ENCODE data around the gene ATP10B. TPM values are rescaled to one million over a fixed set of nuclear protein-coding genes. Genes with fewer than 3 reads are reported as not detected.

Gene ATP10B
- polyA plus RNA-seq, 1 of the 3 experiments (the other 2 are of a cell fraction): not detected

DNA sequence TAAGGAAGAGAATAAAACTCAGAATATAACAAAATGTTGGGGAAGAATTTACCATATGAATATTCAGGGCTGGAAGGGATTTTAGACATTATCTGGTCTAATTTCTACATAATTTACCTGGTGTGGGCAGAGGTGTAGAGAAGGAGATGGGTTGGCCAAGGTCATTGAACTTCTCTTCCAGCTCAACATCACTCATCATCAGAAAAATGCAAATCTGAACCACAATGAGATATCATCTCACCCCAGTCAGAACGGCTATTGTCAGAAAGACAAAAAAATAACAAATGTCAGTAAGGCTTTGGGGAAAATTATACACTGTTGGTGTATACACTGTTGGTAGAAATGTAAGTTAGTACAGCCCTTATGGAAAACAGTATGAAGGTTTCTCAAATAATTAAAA lies 308.6 kb downstream of the ATP10B start:
- CTCF ChIA-PET: no interaction called here
- Histone ChIP-seq H3K4me3 (ENCODE audit: low read depth in 2 of 2, low read length in 1 of 2) (no peak overlapping the region), H3K9me3 (no peaks in the 10 kb centered on the region), H3K4me1 (ENCODE audit: control insufficient read depth in 1 of 2, insufficient read depth in 2 of 2, low read depth in 1 of 2, low read length in 1 of 2) (no peaks in the 10 kb centered on the region), H3K27ac (ENCODE audit: low read depth in 2 of 2, low read length in 1 of 2) (no peak overlapping the region), H3K9ac (no peak overlapping the region), H2AFZ (ENCODE audit: low read depth) (no peak overlapping the region), H3K27me3 (ENCODE audit: insufficient read depth) (peaks cover 5% of the 10 kb centered on the region; the same call in 1 of the 2 replicates), H3K79me2 (ENCODE audit: insufficient read depth) (no peaks in the 10 kb centered on the region), H3K9me2 (no peaks in the 10 kb centered on the region), H3K4me2 (no peak overlapping the region), H3K36me3 (replicated peaks in 1 of 2; ENCODE audit: control insufficient read depth in 1 of 2, insufficient read depth in 2 of 2, low read length in 1 of 2) (no peaks in the 10 kb centered on the region), H4K20me1 (ENCODE audit: insufficient read depth) (no peaks in the 10 kb centered on the region), H3F3A (replicated peaks; ENCODE audit: insufficient read depth) (peaks cover 5% of the 10 kb centered on the region)
- 0% methylated on average over 1 of the region's 1 CpG for WGBS (ENCODE audit: low lambda C conversion rate)
- POLR2A ChIA-PET: no interaction called here
- no peak for TF ChIP-seq TAF1 (IDR thresholded peaks at IDR 0.05; ENCODE audit: borderline replicate concordance, low read depth, low read length)
- no peak for TF ChIP-seq MAX (IDR thresholded peaks at IDR 0.05; ENCODE audit: low read depth)
- TF ChIP-seq, protein P1, sequence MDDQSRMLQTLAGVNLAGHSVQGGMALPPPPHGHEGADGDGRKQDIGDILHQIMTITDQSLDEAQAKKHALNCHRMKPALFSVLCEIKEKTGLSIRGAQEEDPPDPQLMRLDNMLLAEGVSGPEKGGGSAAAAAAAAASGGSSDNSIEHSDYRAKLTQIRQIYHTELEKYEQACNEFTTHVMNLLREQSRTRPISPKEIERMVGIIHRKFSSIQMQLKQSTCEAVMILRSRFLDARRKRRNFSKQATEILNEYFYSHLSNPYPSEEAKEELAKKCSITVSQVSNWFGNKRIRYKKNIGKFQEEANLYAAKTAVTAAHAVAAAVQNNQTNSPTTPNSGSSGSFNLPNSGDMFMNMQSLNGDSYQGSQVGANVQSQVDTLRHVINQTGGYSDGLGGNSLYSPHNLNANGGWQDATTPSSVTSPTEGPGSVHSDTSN (IDR thresholded peaks at IDR 0.05): peak; percentile 10; the same call in 1 of the 2 replicates
- TF ChIP-seq, protein P2, sequence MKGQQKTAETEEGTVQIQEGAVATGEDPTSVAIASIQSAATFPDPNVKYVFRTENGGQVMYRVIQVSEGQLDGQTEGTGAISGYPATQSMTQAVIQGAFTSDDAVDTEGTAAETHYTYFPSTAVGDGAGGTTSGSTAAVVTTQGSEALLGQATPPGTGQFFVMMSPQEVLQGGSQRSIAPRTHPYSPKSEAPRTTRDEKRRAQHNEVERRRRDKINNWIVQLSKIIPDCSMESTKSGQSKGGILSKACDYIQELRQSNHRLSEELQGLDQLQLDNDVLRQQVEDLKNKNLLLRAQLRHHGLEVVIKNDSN (IDR thresholded peaks at IDR 0.05; ENCODE audit: borderline replicate concordance, low read depth): no peak
- TF ChIP-seq IRF3 (IDR thresholded peaks at IDR 0.05; ENCODE audit: low read depth, low read length): no peak
- TF ChIP-seq REST (IDR thresholded peaks at IDR 0.05; ENCODE audit: low read depth, low read length): no peak
- DNase-seq: no peak

DNA sequence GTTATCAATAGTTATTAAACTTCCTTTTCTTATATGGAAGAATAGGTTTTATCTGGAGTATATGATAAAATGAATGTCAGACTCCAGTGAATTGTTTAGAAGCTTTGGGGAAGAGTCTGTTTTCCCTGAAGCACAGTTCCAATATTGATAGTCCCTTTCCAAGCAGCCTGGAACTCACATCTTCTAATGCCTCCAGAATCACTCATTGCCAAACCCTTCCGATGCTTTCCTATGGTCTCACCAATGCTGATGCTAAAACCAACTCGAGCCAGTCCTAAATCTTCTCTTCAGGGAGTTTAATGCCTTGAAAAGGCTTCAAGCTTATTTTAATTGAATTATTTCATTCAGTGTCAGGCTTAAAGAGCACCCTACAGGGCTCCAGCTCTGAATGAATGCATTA lies 309.2 kb downstream of the ATP10B start:
- 35% methylated on average over 2 of the region's 2 CpGs for WGBS (ENCODE audit: low lambda C conversion rate)
- POLR2A ChIA-PET: no interaction called here

More for the DNA sequence above, 309.2 kb downstream of the ATP10B start:
- no peaks in the 10 kb centered on the region for H3F3A ChIP-seq (replicated peaks; ENCODE audit: insufficient read depth)
- no peaks in the 10 kb centered on the region for H3K4me1 ChIP-seq (ENCODE audit: control insufficient read depth in 1 of 2, insufficient read depth in 2 of 2, low read depth in 1 of 2, low read length in 1 of 2)
- H3K79me2 ChIP-seq (ENCODE audit: insufficient read depth): no peaks in the 10 kb centered on the region
- no peak overlapping the region for H3K4me2 ChIP-seq
- H3K36me3 ChIP-seq (replicated peaks in 1 of 2; ENCODE audit: control insufficient read depth in 1 of 2, insufficient read depth in 2 of 2, low read length in 1 of 2): no peaks in the 10 kb centered on the region
- no peaks in the 10 kb centered on the region for H3K9me2 ChIP-seq
- H3K9ac ChIP-seq: no peak overlapping the region
- TF ChIP-seq SMC3 (IDR thresholded peaks at IDR 0.05; ENCODE audit: low read depth, low read length): no peak
- TF ChIP-seq RAD21 (IDR thresholded peaks at IDR 0.05; ENCODE audit: low read length): no peak
- TF ChIP-seq FOXM1 (IDR thresholded peaks at IDR 0.05; ENCODE audit: low read depth): no peak
- TF ChIP-seq MEF2A (IDR thresholded peaks at IDR 0.05; ENCODE audit: borderline replicate concordance, low read depth): no peak
- no peak for TF ChIP-seq FOXJ3 (CRISPR knock-in tag; IDR thresholded peaks at IDR 0.05)
- TF ChIP-seq IRF3 (IDR thresholded peaks at IDR 0.05; ENCODE audit: low read depth, low read length): no peak
- no peak for TF ChIP-seq ELF1 (IDR thresholded peaks at IDR 0.05)
- no peak for TF ChIP-seq GABPA (IDR thresholded peaks at IDR 0.05; ENCODE audit: low read depth)
- no peak for TF ChIP-seq POLR2AphosphoS5 (IDR thresholded peaks at IDR 0.05; ENCODE audit: low read depth, low read length)
- no peak for TF ChIP-seq RFX5 (IDR thresholded peaks at IDR 0.05; ENCODE audit: low read length)
- TF ChIP-seq EP300 (IDR thresholded peaks at IDR 0.05; ENCODE audit: borderline replicate concordance in 1 of 2, low read depth in 1 of 2, low read length in 1 of 2): no peak
- no peak for TF ChIP-seq RXRA (IDR thresholded peaks at IDR 0.05; ENCODE audit: borderline replicate concordance, low read depth)
- no peak for TF ChIP-seq TEAD4 (IDR thresholded peaks at IDR 0.05; ENCODE audit: borderline replicate concordance, insufficient read depth)
- TF ChIP-seq TCF12 (IDR thresholded peaks at IDR 0.05): no peak
- TF ChIP-seq TAF1 (IDR thresholded peaks at IDR 0.05; ENCODE audit: borderline replicate concordance, low read depth, low read length): no peak
- TF ChIP-seq NFIC (IDR thresholded peaks at IDR 0.05; ENCODE audit: borderline replicate concordance): no peak
- no peaks in the 10 kb centered on the region for H3K9me3 ChIP-seq
- H2AFZ ChIP-seq (ENCODE audit: low read depth): no peak overlapping the region
- peaks cover 5% of the 10 kb centered on the region; the same call in 1 of the 2 replicates for H3K27me3 ChIP-seq (ENCODE audit: insufficient read depth)
- CTCF ChIA-PET: no interaction called here
- no peaks in the 10 kb centered on the region for H4K20me1 ChIP-seq (ENCODE audit: insufficient read depth)
- no peak for DNase-seq
- no peak overlapping the region for H3K27ac ChIP-seq (ENCODE audit: low read depth in 2 of 2, low read length in 1 of 2)
- H3K4me3 ChIP-seq (ENCODE audit: low read depth in 2 of 2, low read length in 1 of 2): no peak overlapping the region

Data from SK-N-SH (cell line).